ENCODE measurements around the gene COL11A1.

DNA sequence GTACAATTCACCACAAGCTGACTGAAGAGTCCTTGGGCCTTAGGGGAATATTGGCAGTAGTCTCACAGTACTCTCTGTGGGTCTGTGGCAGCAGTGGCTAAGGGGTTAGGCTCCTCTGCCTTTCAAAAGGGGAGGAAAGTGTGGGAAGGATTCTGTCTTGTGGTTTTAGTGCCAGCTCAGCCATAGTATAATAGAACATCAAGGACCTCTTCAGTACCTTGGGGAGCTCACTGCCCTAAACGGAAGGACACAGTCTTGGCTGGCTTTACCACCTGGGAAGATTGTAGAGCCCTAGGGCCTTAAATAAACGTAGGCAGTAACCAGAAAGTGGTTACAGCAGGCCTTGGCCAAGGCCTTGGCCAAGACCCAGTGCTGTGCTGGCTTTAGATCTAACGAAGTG, 265.7 kb downstream of the COL11A1 start:
- TF ChIP-seq, protein P1, sequence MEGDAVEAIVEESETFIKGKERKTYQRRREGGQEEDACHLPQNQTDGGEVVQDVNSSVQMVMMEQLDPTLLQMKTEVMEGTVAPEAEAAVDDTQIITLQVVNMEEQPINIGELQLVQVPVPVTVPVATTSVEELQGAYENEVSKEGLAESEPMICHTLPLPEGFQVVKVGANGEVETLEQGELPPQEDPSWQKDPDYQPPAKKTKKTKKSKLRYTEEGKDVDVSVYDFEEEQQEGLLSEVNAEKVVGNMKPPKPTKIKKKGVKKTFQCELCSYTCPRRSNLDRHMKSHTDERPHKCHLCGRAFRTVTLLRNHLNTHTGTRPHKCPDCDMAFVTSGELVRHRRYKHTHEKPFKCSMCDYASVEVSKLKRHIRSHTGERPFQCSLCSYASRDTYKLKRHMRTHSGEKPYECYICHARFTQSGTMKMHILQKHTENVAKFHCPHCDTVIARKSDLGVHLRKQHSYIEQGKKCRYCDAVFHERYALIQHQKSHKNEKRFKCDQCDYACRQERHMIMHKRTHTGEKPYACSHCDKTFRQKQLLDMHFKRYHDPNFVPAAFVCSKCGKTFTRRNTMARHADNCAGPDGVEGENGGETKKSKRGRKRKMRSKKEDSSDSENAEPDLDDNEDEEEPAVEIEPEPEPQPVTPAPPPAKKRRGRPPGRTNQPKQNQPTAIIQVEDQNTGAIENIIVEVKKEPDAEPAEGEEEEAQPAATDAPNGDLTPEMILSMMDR (IDR thresholded peaks at IDR 0.05; ENCODE audit: insufficient read depth, low read depth, low read length): no peak
- TF ChIP-seq EZH2 (IDR thresholded peaks at IDR 0.05; ENCODE audit: insufficient read depth, low read length): no peak

Measured in astrocyte (in vitro differentiated cells and primary cell).